ENCODE data around the gene DYNC1LI1.
A peak's percentile ranks its signal among the peaks of the same experiment; 100 is the strongest.

Gene DYNC1LI1

DNA sequence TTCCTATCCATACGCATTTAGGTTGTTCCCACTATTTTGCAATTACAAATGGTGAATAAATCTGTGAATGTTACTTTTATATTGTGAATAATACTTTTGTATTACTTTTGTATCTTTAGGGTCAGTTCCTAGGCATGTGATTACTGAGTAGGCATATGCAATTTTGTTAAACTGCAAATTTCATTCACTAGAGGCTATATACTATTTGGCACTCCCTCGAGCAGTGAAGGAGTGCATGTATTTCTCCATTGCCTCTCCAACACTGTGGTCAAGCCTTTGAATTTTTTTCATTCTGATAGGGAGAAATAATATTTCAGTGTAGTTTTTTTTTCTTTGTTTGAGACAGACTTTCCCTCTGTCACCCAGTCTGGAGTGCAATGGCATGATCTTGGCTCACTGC lies 59.7 kb downstream of the DYNC1LI1 start:
- FAIRE-seq: no peak

DNA sequence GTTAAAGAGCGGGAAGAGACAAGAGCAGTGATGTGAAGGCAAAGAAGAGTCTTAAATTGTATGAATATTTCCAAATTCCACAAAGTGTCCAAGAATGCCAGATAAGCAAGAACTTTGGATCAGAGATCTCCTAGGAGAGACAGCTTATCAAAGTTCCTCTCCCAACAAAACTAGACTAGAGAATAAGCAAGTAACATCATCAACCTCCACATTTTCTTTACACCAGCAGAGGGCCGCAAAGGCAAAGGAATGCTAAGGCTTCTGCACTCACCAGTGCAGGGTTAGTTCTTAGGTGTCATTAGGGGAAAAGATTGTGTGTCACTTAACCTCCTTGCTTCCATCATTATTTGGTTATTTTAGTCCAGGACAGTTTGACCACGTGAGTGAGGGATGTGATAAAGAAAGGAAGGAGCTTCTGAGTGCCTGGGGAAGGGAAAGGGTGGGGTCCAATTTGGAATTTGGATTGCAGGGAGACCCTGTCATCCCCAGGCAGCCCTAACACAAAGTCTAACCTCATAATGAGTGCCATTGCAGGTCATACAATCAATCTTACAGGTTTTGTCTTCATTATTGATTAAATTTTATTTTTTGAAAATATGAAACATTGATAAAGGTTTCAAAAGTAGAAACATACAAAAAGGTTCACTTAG lies 60.5 kb downstream of the DYNC1LI1 start:
- FAIRE-seq (peak; percentile 95), DNase-seq (ENCODE audit: insufficient read length) (peak; percentile 30)
- TF ChIP-seq POLR2AphosphoS5 (IDR thresholded peaks at IDR 0.05; ENCODE audit: low read depth, low read length) (no peak), POLR2A (IDR thresholded peaks at IDR 0.05; ENCODE audit: low read depth, low read length) (no peak), TAF1 (IDR thresholded peaks at IDR 0.05; ENCODE audit: borderline replicate concordance, low read depth, low read length) (no peak)

More for the DNA sequence above, 59.7 kb downstream of the DYNC1LI1 start:
- DNase-seq (ENCODE audit: insufficient read length): no peak
- TF ChIP-seq TAF1 (IDR thresholded peaks at IDR 0.05; ENCODE audit: borderline replicate concordance, low read depth, low read length): no peak
- TF ChIP-seq POLR2A (IDR thresholded peaks at IDR 0.05; ENCODE audit: low read depth, low read length): no peak
- TF ChIP-seq POLR2AphosphoS5 (IDR thresholded peaks at IDR 0.05; ENCODE audit: low read depth, low read length): no peak

DNA sequence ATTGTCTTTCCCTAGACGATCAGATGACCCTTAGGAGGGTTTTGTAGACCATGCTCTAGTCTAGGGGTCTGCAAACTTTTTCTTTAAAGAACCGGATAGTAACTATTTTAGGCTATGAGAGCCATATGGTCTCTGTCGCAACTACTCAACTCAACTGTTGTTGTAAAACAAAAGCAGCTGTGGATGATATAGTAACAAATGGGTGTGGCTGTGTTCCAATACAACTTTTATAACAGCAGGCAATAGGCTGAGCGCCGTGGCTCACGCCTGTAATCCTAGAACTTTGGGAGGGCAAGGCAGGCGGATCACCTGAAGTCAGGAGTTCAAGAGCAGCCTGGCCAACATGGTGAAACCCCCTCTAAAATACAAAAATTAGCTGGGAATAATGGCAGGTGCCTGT lies 61.9 kb downstream of the DYNC1LI1 start:
- no peak for DNase-seq (ENCODE audit: insufficient read length)
- FAIRE-seq: no peak
- no peak for TF ChIP-seq TAF1 (IDR thresholded peaks at IDR 0.05; ENCODE audit: borderline replicate concordance, low read depth, low read length)
- no peak for TF ChIP-seq POLR2AphosphoS5 (IDR thresholded peaks at IDR 0.05; ENCODE audit: low read depth, low read length)
- no peak for TF ChIP-seq POLR2A (IDR thresholded peaks at IDR 0.05; ENCODE audit: low read depth, low read length)

- FAIRE-seq: no peak
- DNase-seq (ENCODE audit: insufficient read length): no peak
- no peak for TF ChIP-seq POLR2AphosphoS5 (IDR thresholded peaks at IDR 0.05; ENCODE audit: low read depth, low read length)
- no peak for TF ChIP-seq TAF1 (IDR thresholded peaks at IDR 0.05; ENCODE audit: borderline replicate concordance, low read depth, low read length)
- no peak for TF ChIP-seq POLR2A (IDR thresholded peaks at IDR 0.05; ENCODE audit: low read depth, low read length)
Measured at GRCh38 chr3:32506466-32506865, 64.2 kb downstream of the DYNC1LI1 start.

GRCh38 chr3:32502946-32503286 lies 67.7 kb downstream of the DYNC1LI1 start:
- TF ChIP-seq POLR2A (IDR thresholded peaks at IDR 0.05; ENCODE audit: low read depth, low read length): no peak
- TF ChIP-seq POLR2AphosphoS5 (IDR thresholded peaks at IDR 0.05; ENCODE audit: low read depth, low read length): no peak
- no peak for TF ChIP-seq TAF1 (IDR thresholded peaks at IDR 0.05; ENCODE audit: borderline replicate concordance, low read depth, low read length)
- DNase-seq (ENCODE audit: insufficient read length) (no peak), FAIRE-seq (no peak)

- peak; percentile 85 for FAIRE-seq
Measured at GRCh38 chr3:32502118-32502945, 68.3 kb downstream of the DYNC1LI1 start, which contains the start of gene CMTM6. Gene CMTM6, minus strand, starts transcription at chr3:32502852. Its CDS starts 107 bp downstream, at chr3:32502745.

DNA sequence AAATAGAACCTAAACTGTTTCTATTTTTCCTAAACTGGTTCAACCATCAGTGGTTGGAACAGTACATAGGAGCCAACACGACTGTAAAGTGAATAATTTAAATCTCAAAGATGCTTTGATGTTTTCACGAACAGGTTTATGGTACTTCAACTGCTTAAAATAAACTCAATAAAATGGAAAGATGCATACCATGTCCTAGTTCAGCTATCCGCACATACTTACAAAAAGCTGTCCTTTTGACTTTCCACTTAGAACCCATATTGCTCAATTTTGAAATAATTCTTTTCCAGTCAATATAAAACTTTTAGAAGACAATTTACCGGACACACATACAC lies 68.9 kb downstream of the DYNC1LI1 start:
- no peak for FAIRE-seq
- DNase-seq (ENCODE audit: insufficient read length): no peak
- TF ChIP-seq POLR2A (IDR thresholded peaks at IDR 0.05; ENCODE audit: low read depth, low read length) (no peak), POLR2AphosphoS5 (IDR thresholded peaks at IDR 0.05; ENCODE audit: low read depth, low read length) (no peak)

More at GRCh38 chr3:32502118-32502945, 68.3 kb downstream of the DYNC1LI1 start, which contains the start of gene CMTM6:
- TF ChIP-seq TAF1 (IDR thresholded peaks at IDR 0.05; ENCODE audit: borderline replicate concordance, low read depth, low read length) (peak; percentile 27; the same call in 1 of the 2 replicates), POLR2A (IDR thresholded peaks at IDR 0.05; ENCODE audit: low read depth, low read length) (peak; percentile 74), POLR2AphosphoS5 (IDR thresholded peaks at IDR 0.05; ENCODE audit: low read depth, low read length) (peak; percentile 40; the same call in 1 of the 2 replicates)
- DNase-seq (ENCODE audit: insufficient read length): peak; percentile 87

DNA sequence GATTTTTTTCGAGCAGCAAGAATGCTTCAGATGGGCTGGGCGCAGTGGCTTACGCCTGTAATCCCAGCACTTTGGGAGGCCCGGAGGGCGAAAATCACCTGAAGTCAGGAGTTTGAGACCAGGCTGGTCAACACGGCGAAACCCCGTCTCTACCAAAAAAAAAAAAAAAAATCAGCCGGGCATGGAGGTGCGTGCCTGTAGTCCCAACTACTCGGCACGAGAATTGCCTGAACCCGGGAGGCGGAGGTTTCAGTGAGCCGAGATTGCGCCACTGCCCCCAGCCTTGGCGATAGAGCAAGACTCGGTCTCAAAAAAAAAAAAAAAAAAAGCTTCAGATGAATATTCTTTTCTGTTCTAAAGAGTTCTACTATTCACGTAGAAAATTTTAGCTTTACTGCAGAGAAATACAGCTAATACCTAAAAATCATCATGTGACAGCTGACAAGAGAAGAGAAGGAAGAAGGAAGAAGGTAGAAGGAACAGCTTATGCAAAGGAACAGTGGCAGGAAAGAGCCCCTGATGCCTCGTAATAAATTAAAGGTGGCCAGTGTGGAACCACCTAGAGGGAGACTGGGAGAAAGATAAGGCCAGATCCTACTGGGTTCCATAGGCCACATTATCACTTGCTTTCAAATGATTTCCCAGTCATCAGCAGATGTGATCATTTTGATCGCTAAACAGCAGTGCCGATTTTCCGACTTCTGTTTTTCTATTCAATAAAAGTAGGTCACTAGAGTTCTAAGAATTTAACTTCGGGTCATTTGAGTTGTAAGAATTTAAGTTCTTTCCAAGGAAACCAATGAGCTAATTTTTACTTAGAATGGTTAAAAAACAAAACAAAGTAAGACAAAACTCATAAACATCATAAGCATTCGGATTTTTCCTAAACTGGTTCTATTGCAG lies 69.5 kb downstream of the DYNC1LI1 start:
- no peak for TF ChIP-seq TAF1 (IDR thresholded peaks at IDR 0.05; ENCODE audit: borderline replicate concordance, low read depth, low read length)
- TF ChIP-seq POLR2AphosphoS5 (IDR thresholded peaks at IDR 0.05; ENCODE audit: low read depth, low read length): no peak
- TF ChIP-seq POLR2A (IDR thresholded peaks at IDR 0.05; ENCODE audit: low read depth, low read length): no peak
- DNase-seq (ENCODE audit: insufficient read length) (no peak), FAIRE-seq (peak; percentile 42)

DNA sequence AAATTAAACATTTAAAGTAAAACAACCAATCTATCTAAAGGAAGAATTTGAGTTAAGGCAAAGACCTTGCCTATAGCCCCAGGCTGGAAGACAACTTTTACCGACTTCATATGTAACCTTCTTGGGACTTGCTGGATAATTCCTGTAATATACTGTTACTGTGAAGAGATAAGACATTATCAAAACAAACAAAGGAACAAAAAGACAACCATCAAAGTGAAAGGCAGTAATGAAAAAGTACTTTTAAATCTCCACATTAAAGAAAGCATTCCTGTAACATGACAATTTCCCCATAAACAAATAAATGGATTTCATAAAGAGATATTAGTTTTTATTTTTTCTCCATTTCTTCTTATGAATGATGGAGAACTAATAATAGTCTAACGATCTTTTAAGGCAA lies 70.4 kb downstream of the DYNC1LI1 start:
- TF ChIP-seq POLR2AphosphoS5 (IDR thresholded peaks at IDR 0.05; ENCODE audit: low read depth, low read length) (no peak), TAF1 (IDR thresholded peaks at IDR 0.05; ENCODE audit: borderline replicate concordance, low read depth, low read length) (no peak), POLR2A (IDR thresholded peaks at IDR 0.05; ENCODE audit: low read depth, low read length) (no peak)
- DNase-seq (ENCODE audit: insufficient read length) (no peak), FAIRE-seq (no peak)

GRCh38 chr3:32499585-32499984 lies 71.1 kb downstream of the DYNC1LI1 start:
- TF ChIP-seq POLR2A (IDR thresholded peaks at IDR 0.05; ENCODE audit: low read depth, low read length): no peak
- no peak for TF ChIP-seq TAF1 (IDR thresholded peaks at IDR 0.05; ENCODE audit: borderline replicate concordance, low read depth, low read length)
- no peak for TF ChIP-seq POLR2AphosphoS5 (IDR thresholded peaks at IDR 0.05; ENCODE audit: low read depth, low read length)
- FAIRE-seq (no peak), DNase-seq (ENCODE audit: insufficient read length) (no peak)

DNA sequence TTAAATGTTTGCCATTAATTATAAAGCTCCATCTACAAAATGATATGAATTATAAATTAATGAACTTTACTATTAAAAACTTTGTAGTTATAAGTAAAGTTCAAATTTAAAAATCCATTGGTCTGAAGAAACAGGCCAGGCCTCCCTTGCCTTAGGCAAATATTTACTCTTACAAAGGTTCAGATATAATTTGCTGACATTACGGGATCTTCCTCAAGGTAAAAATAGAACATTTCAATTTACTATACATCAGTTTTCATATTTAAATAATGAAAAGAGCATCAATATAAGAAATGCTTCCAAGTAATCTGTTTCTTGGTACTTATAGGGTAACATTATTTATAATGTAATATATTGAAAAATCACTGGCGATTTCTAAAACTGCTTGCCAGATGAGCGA lies 71.7 kb downstream of the DYNC1LI1 start:
- no peak for DNase-seq (ENCODE audit: insufficient read length)
- TF ChIP-seq TAF1 (IDR thresholded peaks at IDR 0.05; ENCODE audit: borderline replicate concordance, low read depth, low read length): no peak
- no peak for TF ChIP-seq POLR2AphosphoS5 (IDR thresholded peaks at IDR 0.05; ENCODE audit: low read depth, low read length)
- no peak for TF ChIP-seq POLR2A (IDR thresholded peaks at IDR 0.05; ENCODE audit: low read depth, low read length)
- FAIRE-seq: no peak

All from GM12892 (cell line).